A673 (cell line): Measurements from ENCODE around the gene KIAA1143. TPM values are rescaled to one million over a fixed set of nuclear protein-coding genes. Genes with fewer than 3 reads are reported as not detected.

Source experiments
- BruUV-seq: library from RNA; stranded (reverse); fragments of 400-500 nt; replicated peaks from 2 replicates; lab custom pipeline; 2021; lab: Mats Ljungman, UMichigan
- CTCF ChIA-PET: fragments of 300-600 bp; sonication (Branson Sonifier 250); formaldehyde crosslinking; loops from one replicate; lab custom pipeline; 2022; ENCODE audit warnings: antibody characterized with exemption; lab: Charles Lee
- POLR2A ChIA-PET: fragments of 300-600 bp; sonication (Branson Sonifier 250); formaldehyde crosslinking; loops from one replicate; lab custom pipeline; 2022; ENCODE audit warnings: antibody characterized with exemption; ENCODE audit not compliant: low non-redundant PET; lab: Charles Lee
- DNase-seq: peaks from one replicate; pipeline ENCODE4 v3.0.0-alpha.2; 2015; ENCODE audit warnings: low spot score
- H3K27ac ChIP-seq: fragments of 200-600 bp; sonication (generic); 2 replicates; pipeline ENCODE4 v1.5.1; 2016; ENCODE audit warnings: mixed run types, low read depth, mild to moderate bottlenecking, mixed read lengths, antibody characterized with exemption, low read length; ENCODE audit not compliant: poor library complexity, severe bottlenecking
- H3K27me3 ChIP-seq: fragments of 200-600 bp; sonication (generic); replicated peaks from 2 replicates; pipeline ENCODE4 v1.6.1; 2017; ENCODE audit warnings: mixed run types, low read depth, mild to moderate bottlenecking, mixed read lengths, antibody characterized with exemption, low read length; ENCODE audit not compliant: insufficient read depth, poor library complexity
- H3K36me3 ChIP-seq: fragments of 200-600 bp; sonication (generic); 2 replicates; pipeline ENCODE4 v1.6.1; 2016; ENCODE audit warnings: mixed run types, mild to moderate bottlenecking, mixed read lengths, antibody characterized with exemption, low read length; ENCODE audit not compliant: insufficient read depth, poor library complexity, severe bottlenecking
- H3K4me1 ChIP-seq: fragments of 200-600 bp; sonication (generic); 2 replicates; pipeline ENCODE4 v1.6.1; 2017; ENCODE audit warnings: mixed run types, mild to moderate bottlenecking, mixed read lengths, antibody characterized with exemption, low read length; ENCODE audit not compliant: insufficient read depth, poor library complexity, severe bottlenecking
- H3K4me3 ChIP-seq: fragments of 200-600 bp; sonication (generic); 2 replicates; pipeline ENCODE4 v1.5.1; 2016; ENCODE audit warnings: low read depth, mixed run types, mild to moderate bottlenecking, mixed read lengths, low read length; ENCODE audit not compliant: poor library complexity, severe bottlenecking
- H3K9me3 ChIP-seq: fragments of 200-600 bp; sonication (generic); 2 replicates; pipeline ENCODE4 v1.6.1; 2016; ENCODE audit warnings: mixed run types, low read depth, mild to moderate bottlenecking, mixed read lengths, antibody characterized with exemption, low read length; ENCODE audit not compliant: poor library complexity, severe bottlenecking
- EZH2 ChIP-seq: fragments of 200-600 bp; sonication (generic); IDR thresholded peaks from 2 replicates; pipeline ENCODE4 v1.6.1; 2017; ENCODE audit warnings: borderline replicate concordance, low read depth, mild to moderate bottlenecking, mixed read lengths, antibody characterized with exemption, low read length; ENCODE audit not compliant: poor library complexity, severe bottlenecking
- intact Hi-C: fragments of 100-400 bp; cut with micrococcal nuclease; formaldehyde crosslinking; loops from one replicate; pipeline ENCODE4 v1.10.0; 2022; ENCODE audit not compliant: unreplicated experiment
- total RNA-seq: library from RNA; stranded (reverse); gene quantifications from 2 replicates; pipeline ENCODE4 v1.2.3, GENCODE V29; 2021
- TF ChIP-seq, protein P1 (sequence below): fragments of 300-800, 200-600 bp; sonication (generic); conservative IDR thresholded peaks from 2 replicates; pipeline ENCODE4 v1.5.1; 2017; ENCODE audit warnings: low read depth, mild to moderate bottlenecking, antibody characterized with exemption, low read length, moderate library complexity, mixed read lengths

Gene KIAA1143
- total RNA-seq, 1 experiment from 2014 or later, result 24.3 TPM

DNA sequence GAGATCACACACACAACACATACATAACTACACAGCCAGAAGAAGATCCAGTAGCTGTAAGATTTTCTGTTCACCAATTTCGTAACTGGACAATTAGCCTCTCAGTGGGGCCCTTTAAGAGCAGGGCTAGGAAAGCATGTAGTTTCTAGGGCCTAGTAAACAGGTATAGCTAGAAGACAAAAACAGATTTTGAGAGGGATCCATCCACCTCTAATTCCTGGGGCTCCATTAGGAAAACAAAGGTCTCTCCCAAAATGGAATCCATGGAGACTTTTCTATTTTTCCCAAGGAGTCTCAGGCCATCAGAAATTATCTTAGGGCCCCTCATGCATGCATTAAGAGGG is 10.7 kb upstream of the KIAA1143 start:
- Histone ChIP-seq H3K36me3 (peaks cover 20% of the 10 kb centered on the region), H3K27me3 (no peaks in the 10 kb centered on the region), H3K4me3 (no peak overlapping the region), H3K4me1 (no peaks in the 10 kb centered on the region), H3K9me3 (peaks cover 20% of the 10 kb centered on the region), H3K27ac (no peak overlapping the region)
- intact Hi-C loops, result no loop called here
- TF ChIP-seq, protein P1, sequence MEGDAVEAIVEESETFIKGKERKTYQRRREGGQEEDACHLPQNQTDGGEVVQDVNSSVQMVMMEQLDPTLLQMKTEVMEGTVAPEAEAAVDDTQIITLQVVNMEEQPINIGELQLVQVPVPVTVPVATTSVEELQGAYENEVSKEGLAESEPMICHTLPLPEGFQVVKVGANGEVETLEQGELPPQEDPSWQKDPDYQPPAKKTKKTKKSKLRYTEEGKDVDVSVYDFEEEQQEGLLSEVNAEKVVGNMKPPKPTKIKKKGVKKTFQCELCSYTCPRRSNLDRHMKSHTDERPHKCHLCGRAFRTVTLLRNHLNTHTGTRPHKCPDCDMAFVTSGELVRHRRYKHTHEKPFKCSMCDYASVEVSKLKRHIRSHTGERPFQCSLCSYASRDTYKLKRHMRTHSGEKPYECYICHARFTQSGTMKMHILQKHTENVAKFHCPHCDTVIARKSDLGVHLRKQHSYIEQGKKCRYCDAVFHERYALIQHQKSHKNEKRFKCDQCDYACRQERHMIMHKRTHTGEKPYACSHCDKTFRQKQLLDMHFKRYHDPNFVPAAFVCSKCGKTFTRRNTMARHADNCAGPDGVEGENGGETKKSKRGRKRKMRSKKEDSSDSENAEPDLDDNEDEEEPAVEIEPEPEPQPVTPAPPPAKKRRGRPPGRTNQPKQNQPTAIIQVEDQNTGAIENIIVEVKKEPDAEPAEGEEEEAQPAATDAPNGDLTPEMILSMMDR, result no peak
- no peak for TF ChIP-seq EZH2
- BruUV-seq, result no TSS peak
- no peak for DNase-seq
- POLR2A ChIA-PET, result no interaction called here
- CTCF ChIA-PET, result no interaction called here

DNA sequence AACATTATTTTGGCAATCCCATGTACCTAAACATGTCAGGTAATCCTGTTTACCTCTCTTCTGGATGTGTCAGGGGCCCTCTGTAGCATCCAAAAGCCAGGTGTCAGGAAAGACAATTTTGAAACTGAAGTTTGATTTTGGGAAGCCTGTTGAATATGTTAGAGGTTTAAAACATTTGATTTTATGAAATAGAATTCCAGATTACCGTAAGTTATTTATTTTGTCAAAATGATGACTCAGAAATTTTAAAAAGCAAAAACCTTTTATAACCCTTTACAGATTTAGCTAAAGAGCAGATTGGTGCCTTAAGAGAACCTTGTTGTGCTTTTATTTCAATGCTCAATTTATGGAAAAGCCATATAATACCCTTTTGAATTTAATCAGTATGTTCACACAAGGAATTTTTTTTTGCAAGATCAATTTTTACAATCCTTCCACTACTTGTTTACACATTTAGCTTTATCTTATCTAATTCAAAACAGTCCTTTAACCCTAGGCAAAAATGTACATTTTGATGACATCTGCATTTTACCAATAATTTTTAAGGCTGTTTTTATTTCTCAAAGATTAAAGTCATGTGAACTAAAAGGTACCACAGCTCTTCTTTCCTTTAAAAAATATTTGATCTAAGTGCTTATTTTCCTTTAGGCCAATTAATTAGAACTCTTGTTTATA is 10.1 kb upstream of the KIAA1143 start:
- no peaks in the 10 kb centered on the region for H3K27me3 ChIP-seq
- ChIA-PET CTCF (no interaction called here), POLR2A (no interaction called here)
- no peak overlapping the region for H3K27ac ChIP-seq
- H3K4me3 ChIP-seq, result no peak overlapping the region
- TF ChIP-seq, protein P1, result no peak
- TF ChIP-seq EZH2, result no peak
- BruUV-seq, result no TSS peak
- DNase-seq, result no peak
- H3K36me3 ChIP-seq, result peaks cover 18% of the 10 kb centered on the region
- intact Hi-C loops, result no loop called here
- no peaks in the 10 kb centered on the region for H3K4me1 ChIP-seq
- peaks cover 20% of the 10 kb centered on the region for H3K9me3 ChIP-seq

DNA sequence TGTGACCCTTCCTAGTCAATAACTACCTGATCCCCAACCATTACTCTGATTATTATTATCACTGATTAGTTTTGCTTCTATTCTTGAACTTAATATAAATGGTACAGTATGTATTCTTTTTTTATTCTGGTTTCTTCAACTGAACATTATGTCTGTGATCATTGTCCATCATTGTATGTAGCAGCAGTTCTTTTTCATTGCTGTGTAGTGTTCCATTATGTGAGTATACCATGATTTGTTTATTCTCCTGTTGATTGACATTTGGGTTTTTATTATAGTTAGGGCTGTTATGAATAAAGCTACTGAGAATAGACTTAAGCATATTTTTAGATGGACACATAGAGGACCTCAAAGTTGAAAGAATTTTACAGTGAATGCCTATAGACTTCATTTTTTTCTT is 2.8 kb upstream of the KIAA1143 start:
- H3K4me1 ChIP-seq, result no peaks in the 10 kb centered on the region
- H3K27me3 ChIP-seq, result no peaks in the 10 kb centered on the region
- ChIA-PET CTCF (no interaction called here), POLR2A (no interaction called here)
- peaks cover 2% of the 10 kb centered on the region for H3K9me3 ChIP-seq
- no peak overlapping the region for H3K4me3 ChIP-seq
- TF ChIP-seq, protein P1, result no peak
- TF ChIP-seq EZH2, result no peak
- no peak for DNase-seq
- no TSS peak for BruUV-seq
- intact Hi-C loops, result no loop called here
- peaks cover 12% of the 10 kb centered on the region for H3K36me3 ChIP-seq
- no peak overlapping the region for H3K27ac ChIP-seq
